GM21786 (cell line): ENCODE data around the gene PGLYRP4.

Source experiments
- ATAC-seq: cut with Tn5 transposase; IDR thresholded peaks from one replicate; pipeline ENCODE4 v1.9.1; 2021; ENCODE audit not compliant: unreplicated experiment

Gene PGLYRP4

GRCh38 chr1:153292740-153293479, 55.7 kb downstream of the PGLYRP4 start:
- ATAC-seq = no peak

GRCh38 chr1:153292185-153292584, 56.5 kb downstream of the PGLYRP4 start:
- ATAC-seq = no peak

GRCh38 chr1:153291514-153291913, 57.1 kb downstream of the PGLYRP4 start:
- ATAC-seq = peak; percentile 45

GRCh38 chr1:153288634-153289275, 59.9 kb downstream of the PGLYRP4 start:
- no peak for ATAC-seq
